PFSK-1 (cell line): ENCODE measurements around the gene JAK1.

Experiments used
- FOXP2 ChIP-seq: optimal IDR thresholded peaks from 2 replicates; pipeline ENCODE3; 2011; ENCODE audit warnings: borderline replicate concordance, control low read depth, inconsistent platforms; ENCODE audit not compliant: insufficient read depth; ENCODE audit errors: extremely low read length, extremely low read depth
- POLR2AphosphoS5 ChIP-seq: IDR thresholded peaks from 2 replicates; pipeline ENCODE4 v1.6.1; 2012; ENCODE audit warnings: low read depth, mild to moderate bottlenecking, control low read depth, low read length, moderate library complexity
- SIN3A ChIP-seq: IDR thresholded peaks from 2 replicates; pipeline ENCODE4 v1.6.1; 2012; ENCODE audit warnings: mild to moderate bottlenecking, low read length, moderate library complexity, borderline replicate concordance; ENCODE audit not compliant: insufficient read depth
- TAF1 ChIP-seq: IDR thresholded peaks from 2 replicates; pipeline ENCODE4 v1.6.1; 2012; ENCODE audit warnings: low read length, control low read depth, borderline replicate concordance; ENCODE audit not compliant: insufficient read depth
- TF ChIP-seq, protein P1 (sequence below), 2 experiments: IDR thresholded peaks; 2 replicates each; pipeline versions ENCODE4 v1.6.1 to v1.8.0; 2011 to 2012; ENCODE audit warnings: low read depth in 2 of 2, low read length in 2 of 2, control low read depth in 1 of 2, inconsistent platforms in 1 of 2, mild to moderate bottlenecking in 1 of 2, moderate library complexity in 1 of 2; ENCODE audit not compliant: insufficient read depth in 1 of 2

JAK1 gene

GRCh38 chr1:64850846-64851245 is 115.5 kb downstream of the JAK1 start:
- TF ChIP-seq FOXP2: no peak
- TF ChIP-seq SIN3A: no peak
- TF ChIP-seq POLR2AphosphoS5: no peak
- no peak for TF ChIP-seq TAF1
- TF ChIP-seq, protein P1, sequence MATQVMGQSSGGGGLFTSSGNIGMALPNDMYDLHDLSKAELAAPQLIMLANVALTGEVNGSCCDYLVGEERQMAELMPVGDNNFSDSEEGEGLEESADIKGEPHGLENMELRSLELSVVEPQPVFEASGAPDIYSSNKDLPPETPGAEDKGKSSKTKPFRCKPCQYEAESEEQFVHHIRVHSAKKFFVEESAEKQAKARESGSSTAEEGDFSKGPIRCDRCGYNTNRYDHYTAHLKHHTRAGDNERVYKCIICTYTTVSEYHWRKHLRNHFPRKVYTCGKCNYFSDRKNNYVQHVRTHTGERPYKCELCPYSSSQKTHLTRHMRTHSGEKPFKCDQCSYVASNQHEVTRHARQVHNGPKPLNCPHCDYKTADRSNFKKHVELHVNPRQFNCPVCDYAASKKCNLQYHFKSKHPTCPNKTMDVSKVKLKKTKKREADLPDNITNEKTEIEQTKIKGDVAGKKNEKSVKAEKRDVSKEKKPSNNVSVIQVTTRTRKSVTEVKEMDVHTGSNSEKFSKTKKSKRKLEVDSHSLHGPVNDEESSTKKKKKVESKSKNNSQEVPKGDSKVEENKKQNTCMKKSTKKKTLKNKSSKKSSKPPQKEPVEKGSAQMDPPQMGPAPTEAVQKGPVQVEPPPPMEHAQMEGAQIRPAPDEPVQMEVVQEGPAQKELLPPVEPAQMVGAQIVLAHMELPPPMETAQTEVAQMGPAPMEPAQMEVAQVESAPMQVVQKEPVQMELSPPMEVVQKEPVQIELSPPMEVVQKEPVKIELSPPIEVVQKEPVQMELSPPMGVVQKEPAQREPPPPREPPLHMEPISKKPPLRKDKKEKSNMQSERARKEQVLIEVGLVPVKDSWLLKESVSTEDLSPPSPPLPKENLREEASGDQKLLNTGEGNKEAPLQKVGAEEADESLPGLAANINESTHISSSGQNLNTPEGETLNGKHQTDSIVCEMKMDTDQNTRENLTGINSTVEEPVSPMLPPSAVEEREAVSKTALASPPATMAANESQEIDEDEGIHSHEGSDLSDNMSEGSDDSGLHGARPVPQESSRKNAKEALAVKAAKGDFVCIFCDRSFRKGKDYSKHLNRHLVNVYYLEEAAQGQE (IDR thresholded peaks at IDR 0.05; ENCODE audit: insufficient read depth in 1 of 2, low read depth in 2 of 2, low read length in 2 of 2): no peak

- TF ChIP-seq TAF1: no peak
- no peak for TF ChIP-seq FOXP2
- no peak for TF ChIP-seq SIN3A
- TF ChIP-seq POLR2AphosphoS5: no peak
These were observed 116.4 kb downstream of the JAK1 start for GRCh38 chr1:64849942-64850341.

DNA sequence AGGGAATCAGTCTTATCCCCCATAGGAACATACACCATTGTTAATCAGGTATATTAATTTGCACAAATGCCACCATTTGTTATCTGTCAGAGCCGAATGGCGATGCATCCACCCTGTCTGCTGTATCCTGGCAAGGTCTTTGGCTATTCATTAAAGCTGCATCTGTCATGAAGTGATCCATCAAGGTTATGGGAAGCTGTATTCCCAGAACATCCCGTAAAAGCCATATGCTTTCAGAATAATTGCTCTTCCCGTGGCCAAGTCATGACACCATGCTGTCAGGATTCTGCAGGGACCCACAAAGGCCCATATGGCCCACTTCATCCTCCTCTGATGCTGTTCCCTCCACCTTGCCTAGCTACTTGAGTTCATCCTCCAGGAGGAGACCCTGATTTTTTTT is 117.5 kb downstream of the JAK1 start:
- no peak for TF ChIP-seq FOXP2
- TF ChIP-seq SIN3A: no peak
- TF ChIP-seq TAF1: no peak
- TF ChIP-seq POLR2AphosphoS5: no peak
- TF ChIP-seq, protein P1 (IDR thresholded peaks at IDR 0.05; ENCODE audit: insufficient read depth in 1 of 2, low read depth in 2 of 2, low read length in 2 of 2): no peak

GRCh38 chr1:64848136-64848535 is 118.2 kb downstream of the JAK1 start:
- TF ChIP-seq SIN3A (no peak), POLR2AphosphoS5 (no peak), TAF1 (no peak), FOXP2 (no peak)
- TF ChIP-seq, protein P1 (IDR thresholded peaks at IDR 0.05; ENCODE audit: insufficient read depth in 1 of 2, low read depth in 2 of 2, low read length in 2 of 2): no peak

- TF ChIP-seq, protein P1 (IDR thresholded peaks at IDR 0.05; ENCODE audit: insufficient read depth in 1 of 2, low read depth in 2 of 2, low read length in 2 of 2): no peak
- TF ChIP-seq FOXP2: no peak
These were observed 118.7 kb downstream of the JAK1 start for GRCh38 chr1:64847666-64848065.
